Activated naive CD8-positive, alpha-beta T cell treated with anti-CD3 and anti-CD28 coated beads, Interleukin-2, amount 10 ng/mL, durations not matched to agents 7 days and 5 days (primary cell): Measurements from ENCODE around the gene ZNF576. TPM values are rescaled to one million over a fixed set of nuclear protein-coding genes. Genes with fewer than 3 reads are reported as not detected.
A peak's percentile ranks its signal among the peaks of the same experiment; 100 is the strongest.
"Not testable (repeated sequence)": the region's sequence is repeated elsewhere in the genome, so short reads cannot be mapped to it uniquely, and the experiment has no call there.

ENCODE experiments used
- ATAC-seq: fragments of 150-1000 bp; cut with Tn5 transposase; one replicate; pipeline ENCODE4 v1.10.0; 2021; ENCODE audit warnings: low read depth, moderate library complexity
- POLR2A ChIA-PET: fragments of 350-600 bp; sonication (Branson Sonifier 250); formaldehyde crosslinking; loops from one replicate; lab custom pipeline; 2021; ENCODE audit warnings: antibody characterized with exemption; lab: Charles Lee
- DNase-seq: peaks from one replicate; pipeline ENCODE4 v3.0.0; 2021
- H3K27ac Mint-ChIP-seq: one replicate; pipeline ENCODE4 v1.8.0; 2022; ENCODE audit warnings: mild to moderate bottlenecking, mixed read lengths
- H3K27me3 Mint-ChIP-seq: one replicate; pipeline ENCODE4 v1.8.0; 2022; ENCODE audit warnings: mild to moderate bottlenecking, moderate library complexity, mixed read lengths
- H3K36me3 Mint-ChIP-seq: one replicate; pipeline ENCODE4 v1.8.0; 2021; ENCODE audit warnings: mild to moderate bottlenecking, mixed read lengths
- H3K4me1 Mint-ChIP-seq: one replicate; pipeline ENCODE4 v1.8.0; 2021; ENCODE audit warnings: mixed read lengths
- H3K4me3 Mint-ChIP-seq: one replicate; pipeline ENCODE4 v1.8.0; 2022; ENCODE audit warnings: mild to moderate bottlenecking, moderate library complexity, mixed read lengths
- H3K9me3 Mint-ChIP-seq: one replicate; pipeline ENCODE4 v1.8.0; 2021; ENCODE audit warnings: mixed read lengths
- total RNA-seq, 2 experiments: library from RNA; stranded (reverse); gene quantifications; one replicate each; pipeline ENCODE4 v1.2.3, GENCODE V29; 2021

The ZNF576 gene
- 10 to 100 TPM; 15.3 to 17.8 TPM for total RNA-seq

- H3K27me3 Mint-ChIP-seq: no peaks in the 10 kb centered on the region
- H3K4me3 Mint-ChIP-seq: peak within 1 kb of the TSS; percentile 94
- H3K36me3 Mint-ChIP-seq: peaks cover 2% of the 10 kb centered on the region
- ATAC-seq: peak; percentile 86
- POLR2A ChIA-PET: interaction anchor here (0.6 to 4.4 kb wide), 12 partner anchors 16 to 158 kb away, joined by 3 to 45 read pairs (median 8); partner anchors contain the start of genes PINLYP, SMG9, XRCC1 and ZNF428
- peak; percentile 100 for DNase-seq
- peak within 1 kb of the TSS; percentile 97 for H3K27ac Mint-ChIP-seq
- no peaks in the 10 kb centered on the region for H3K9me3 Mint-ChIP-seq
- H3K4me1 Mint-ChIP-seq: peaks cover 33% of the 10 kb centered on the region
Observed at GRCh38 chr19:43595999-43596841, at the start of gene ZNF576, which contains the start of gene IRGQ. TSS of gene ZNF576 (plus strand) at chr19:43596595. CDS start at chr19:43597109, 514 bp downstream. TSS of gene IRGQ (minus strand) at chr19:43596134. CDS start at chr19:43595338, 796 bp downstream.

DNA sequence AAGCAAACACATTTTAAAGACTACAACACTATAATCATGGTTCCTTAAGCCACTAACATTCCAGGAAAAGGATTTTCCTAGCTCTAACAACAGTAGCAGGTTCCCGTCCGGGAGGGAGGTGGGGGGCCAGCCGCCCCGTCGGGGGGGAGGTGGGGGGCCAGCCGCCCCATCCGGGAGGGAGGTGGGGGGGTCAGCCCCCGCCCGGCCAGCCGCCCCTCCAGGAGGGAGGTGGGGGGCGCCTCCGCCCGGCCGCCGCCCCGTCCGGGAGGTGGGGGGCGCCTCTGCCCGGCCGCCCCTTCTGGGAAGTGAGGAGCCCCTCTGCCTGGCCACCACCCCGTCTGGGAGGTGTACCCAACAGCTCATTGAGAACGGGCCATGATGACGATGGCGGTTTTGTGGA is 48.5 kb upstream of the ZNF576 start:
- POLR2A ChIA-PET: interaction anchor here (1.4 kb wide), 1 partner anchor 14 kb away, joined by 3 read pairs; no protein-coding TSS in a partner anchor
- H3K4me1 Mint-ChIP-seq, H3K4me3 Mint-ChIP-seq, H3K9me3 Mint-ChIP-seq, H3K27ac Mint-ChIP-seq, ATAC-seq, H3K27me3 Mint-ChIP-seq, DNase-seq: not testable (repeated sequence)
- H3K36me3 Mint-ChIP-seq: peaks cover 11% of the 10 kb centered on the region

DNA sequence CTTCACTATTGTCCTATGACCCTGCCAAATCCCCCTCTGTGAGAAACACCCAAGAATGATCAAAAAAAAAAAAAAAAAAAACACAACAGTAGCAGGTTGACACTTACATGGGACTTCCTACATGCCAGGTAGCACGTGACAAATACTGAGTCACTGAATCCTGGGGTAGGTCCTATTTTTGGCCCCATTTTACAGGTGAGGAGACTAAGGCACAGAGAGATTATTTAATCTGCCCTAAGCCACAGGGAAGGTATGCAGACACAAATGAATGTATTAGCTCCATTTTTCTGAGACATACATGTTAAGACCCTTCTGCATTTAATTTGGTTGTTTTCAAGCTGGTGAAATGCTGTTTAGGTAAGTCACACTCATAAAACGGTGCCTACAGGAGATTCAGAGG is 47.7 kb upstream of the ZNF576 start:
- no peak for ATAC-seq
- Mint-ChIP-seq H3K27ac (no peak overlapping the region), H3K4me3 (no peak overlapping the region), H3K36me3 (peaks cover 11% of the 10 kb centered on the region), H3K27me3 (no peaks in the 10 kb centered on the region), H3K4me1 (no peaks in the 10 kb centered on the region), H3K9me3 (no peaks in the 10 kb centered on the region)
- DNase-seq: no peak
- POLR2A ChIA-PET: interaction anchor here (0.6 to 1.4 kb wide), 2 partner anchors 13 to 35 kb away, joined by 3 to 6 read pairs; no protein-coding TSS in a partner anchor

GRCh38 chr19:43551399-43552197 is 44.8 kb upstream of the ZNF576 start:
- H3K36me3 Mint-ChIP-seq: peaks cover 11% of the 10 kb centered on the region
- no peaks in the 10 kb centered on the region for H3K27me3 Mint-ChIP-seq
- no peak overlapping the region for H3K4me3 Mint-ChIP-seq
- POLR2A ChIA-PET: interaction anchor here (1.2 kb wide), 1 partner anchor 19 kb away, joined by 3 read pairs; the partner anchor contains the start of gene ZNF575
- no peaks in the 10 kb centered on the region for H3K9me3 Mint-ChIP-seq
- no peak for ATAC-seq
- no peak overlapping the region for H3K27ac Mint-ChIP-seq
- DNase-seq: no peak
- H3K4me1 Mint-ChIP-seq: peaks cover 4% of the 10 kb centered on the region

DNA sequence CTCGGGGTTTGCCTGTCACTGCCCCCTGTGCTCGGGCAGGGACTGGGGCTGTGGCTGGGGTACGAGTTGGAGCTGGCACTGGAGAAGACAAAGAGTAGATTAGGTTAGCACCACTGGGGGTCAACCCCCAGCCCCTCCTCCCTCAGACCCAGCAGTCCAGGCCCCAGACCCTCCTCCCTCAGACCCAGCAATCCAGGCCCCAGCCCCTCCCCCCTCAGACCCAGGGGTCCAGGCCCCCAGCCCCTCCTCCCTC is 44.3 kb upstream of the ZNF576 start:
- Mint-ChIP-seq H3K4me1 (peaks cover 4% of the 10 kb centered on the region), H3K27ac (no peak overlapping the region), H3K4me3 (no peak overlapping the region), H3K27me3 (no peaks in the 10 kb centered on the region), H3K9me3 (no peaks in the 10 kb centered on the region), H3K36me3 (peaks cover 11% of the 10 kb centered on the region)
- no peak for ATAC-seq
- DNase-seq: no peak
- POLR2A ChIA-PET: interaction anchor here (1.2 kb wide), 1 partner anchor 19 kb away, joined by 3 read pairs; the partner anchor contains the start of gene ZNF575

DNA sequence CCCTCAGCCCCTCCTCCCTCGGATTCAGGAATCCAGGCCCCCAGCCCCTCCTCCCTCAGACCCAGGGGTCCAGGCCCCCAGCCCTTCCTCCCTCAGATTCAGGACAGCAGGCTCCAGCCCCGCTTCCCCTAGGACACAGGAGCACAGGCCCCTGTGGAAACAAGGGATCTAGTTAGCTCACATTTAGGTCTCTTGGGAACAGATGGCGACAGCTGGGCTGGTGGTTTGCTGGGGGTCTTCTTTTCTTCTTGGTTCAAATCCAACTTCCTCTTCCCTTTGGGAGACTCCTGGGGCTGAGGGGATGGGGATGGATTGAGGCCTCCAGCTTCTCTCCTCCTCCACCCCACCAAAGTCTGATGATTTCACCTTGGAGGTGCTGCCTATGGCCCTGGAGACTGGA is 43.8 kb upstream of the ZNF576 start:
- ATAC-seq (no peak), DNase-seq (no peak)
- Mint-ChIP-seq H3K4me1 (peaks cover 4% of the 10 kb centered on the region), H3K9me3 (no peaks in the 10 kb centered on the region), H3K36me3 (peaks cover 11% of the 10 kb centered on the region), H3K4me3 (no peak overlapping the region), H3K27me3 (no peaks in the 10 kb centered on the region), H3K27ac (no peak overlapping the region)
- POLR2A ChIA-PET: interaction anchor here (1.2 kb wide), 1 partner anchor 20 kb away, joined by 3 read pairs; the partner anchor contains the start of gene ZNF575

GRCh38 chr19:43553656-43554055 is 42.7 kb upstream of the ZNF576 start:
- Mint-ChIP-seq H3K4me3 (no peak overlapping the region), H3K4me1 (peaks cover 4% of the 10 kb centered on the region), H3K27ac (no peak overlapping the region), H3K27me3 (no peaks in the 10 kb centered on the region), H3K9me3 (no peaks in the 10 kb centered on the region), H3K36me3 (peaks cover 11% of the 10 kb centered on the region)
- no peak for ATAC-seq
- POLR2A ChIA-PET: interaction anchor here (2.5 kb wide), 1 partner anchor 20 kb away, joined by 14 read pairs; the partner anchor contains the start of gene ZNF575
- no peak for DNase-seq

DNA sequence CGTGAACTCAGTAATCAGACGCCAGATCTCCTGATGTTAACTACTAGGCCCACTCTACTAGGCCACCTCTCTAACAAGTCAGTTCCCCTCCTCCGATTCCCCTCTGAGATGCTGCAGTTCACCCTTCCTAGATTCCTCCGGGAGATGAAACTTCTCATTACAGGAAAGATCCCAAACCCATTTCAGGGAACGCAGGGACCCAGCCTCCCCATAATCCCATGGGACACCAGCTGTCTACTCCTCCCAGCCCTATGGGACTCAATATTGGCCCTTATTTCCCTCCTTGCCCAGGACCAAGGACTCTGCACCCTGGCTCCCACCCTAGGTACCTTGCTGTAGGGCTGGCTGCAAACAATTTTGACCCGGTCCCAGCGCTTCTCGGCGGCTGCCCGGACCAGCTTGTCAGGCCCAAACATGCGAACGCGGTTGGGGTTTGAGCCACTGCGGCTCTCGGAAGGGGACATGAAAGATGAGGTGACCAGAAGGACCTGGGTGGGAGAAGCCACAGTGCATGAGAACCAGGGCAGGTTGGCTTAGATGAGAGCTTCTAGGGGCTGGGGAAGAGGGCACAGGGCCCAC is 42.0 kb upstream of the ZNF576 start:
- POLR2A ChIA-PET: interaction anchor here (1.5 to 3.4 kb wide), 3 partner anchors 21 to 41 kb away, joined by 6 to 30 read pairs (median 14); partner anchors contain the start of genes IRGQ, PINLYP, XRCC1 and ZNF575
- H3K27ac Mint-ChIP-seq: peak overlapping the region; percentile 44
- no peak for ATAC-seq
- no peak for DNase-seq
- H3K27me3 Mint-ChIP-seq: no peaks in the 10 kb centered on the region
- no peak overlapping the region for H3K4me3 Mint-ChIP-seq
- H3K4me1 Mint-ChIP-seq: peaks cover 4% of the 10 kb centered on the region
- H3K9me3 Mint-ChIP-seq: no peaks in the 10 kb centered on the region
- H3K36me3 Mint-ChIP-seq: peaks cover 11% of the 10 kb centered on the region

DNA sequence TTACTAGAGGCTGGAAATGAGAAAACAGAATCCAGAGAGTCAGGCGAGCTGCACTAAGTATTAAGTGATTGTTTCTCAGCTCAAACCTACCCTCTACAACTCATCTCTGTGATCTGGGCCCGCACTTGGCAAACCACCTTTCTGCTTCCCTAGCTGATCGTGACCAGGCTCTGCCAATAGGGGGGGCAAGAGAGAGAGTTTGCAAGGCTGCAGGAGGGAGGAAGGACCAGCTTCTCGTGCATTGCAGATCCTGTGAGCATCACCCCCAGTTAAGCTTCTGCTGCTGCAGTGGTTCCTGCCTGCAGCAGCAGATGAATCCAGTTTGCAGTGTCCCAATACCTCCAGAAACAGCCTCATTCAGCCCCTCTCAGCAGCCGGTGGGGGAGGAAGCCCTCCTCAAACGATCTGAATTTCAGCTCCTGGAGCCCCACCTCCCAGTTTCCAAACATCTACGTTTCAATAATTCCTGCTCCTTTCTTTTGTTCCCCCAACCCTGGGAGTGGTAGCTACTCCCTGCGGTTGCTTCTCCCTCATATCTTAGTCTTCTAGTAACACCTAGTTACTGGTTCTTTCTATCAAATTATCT is 41.1 kb upstream of the ZNF576 start:
- peaks cover 12% of the 10 kb centered on the region for H3K36me3 Mint-ChIP-seq

GRCh38 chr19:43560687-43561086 is 35.7 kb upstream of the ZNF576 start:
- peak overlapping the region; percentile 89 for H3K27ac Mint-ChIP-seq
- no peaks in the 10 kb centered on the region for H3K9me3 Mint-ChIP-seq
- H3K27me3 Mint-ChIP-seq: no peaks in the 10 kb centered on the region
- peaks cover 13% of the 10 kb centered on the region for H3K36me3 Mint-ChIP-seq
- DNase-seq (no peak), ATAC-seq (no peak)
- H3K4me3 Mint-ChIP-seq: no peak overlapping the region
- H3K4me1 Mint-ChIP-seq: peaks cover 25% of the 10 kb centered on the region
- POLR2A ChIA-PET: interaction anchor here (1.0 to 4.2 kb wide), 4 partner anchors 11 to 35 kb away, joined by 3 to 22 read pairs (median 4); partner anchors contain the start of gene ZNF575

More for the DNA sequence above, 41.1 kb upstream of the ZNF576 start:
- DNase-seq: peak; percentile 80
- peaks cover 5% of the 10 kb centered on the region for H3K4me1 Mint-ChIP-seq
- H3K27ac Mint-ChIP-seq: peak overlapping the region; percentile 44
- no peaks in the 10 kb centered on the region for H3K27me3 Mint-ChIP-seq
- H3K9me3 Mint-ChIP-seq: no peaks in the 10 kb centered on the region
- ATAC-seq: peak; percentile 97
- H3K4me3 Mint-ChIP-seq: no peak overlapping the region
- POLR2A ChIA-PET: interaction anchor here (1.0 to 3.4 kb wide), 6 partner anchors 9 to 41 kb away, joined by 3 to 30 read pairs (median 6); partner anchors contain the start of genes IRGQ, PINLYP, XRCC1 and ZNF575

- POLR2A ChIA-PET: interaction anchor here (0.8 to 4.2 kb wide), 5 partner anchors 10 to 35 kb away, joined by 3 to 22 read pairs (median 4); partner anchors contain the start of gene ZNF575
- no peaks in the 10 kb centered on the region for H3K9me3 Mint-ChIP-seq
- ATAC-seq (no peak), DNase-seq (no peak)
- H3K27ac Mint-ChIP-seq: peak overlapping the region; percentile 89
- H3K36me3 Mint-ChIP-seq: peaks cover 13% of the 10 kb centered on the region
- H3K4me1 Mint-ChIP-seq: peaks cover 25% of the 10 kb centered on the region
- H3K4me3 Mint-ChIP-seq: peak overlapping the region; percentile 21
- no peaks in the 10 kb centered on the region for H3K27me3 Mint-ChIP-seq
Observed at GRCh38 chr19:43561139-43561970, 35.0 kb upstream of the ZNF576 start.
